ENCODE data around the gene POLR1F. TPM values are rescaled to one million over a fixed set of nuclear protein-coding genes. Genes with fewer than 3 reads are reported as not detected.
A peak's percentile ranks its signal among the peaks of the same experiment; 100 is the strongest.

Gene POLR1F, protein sequence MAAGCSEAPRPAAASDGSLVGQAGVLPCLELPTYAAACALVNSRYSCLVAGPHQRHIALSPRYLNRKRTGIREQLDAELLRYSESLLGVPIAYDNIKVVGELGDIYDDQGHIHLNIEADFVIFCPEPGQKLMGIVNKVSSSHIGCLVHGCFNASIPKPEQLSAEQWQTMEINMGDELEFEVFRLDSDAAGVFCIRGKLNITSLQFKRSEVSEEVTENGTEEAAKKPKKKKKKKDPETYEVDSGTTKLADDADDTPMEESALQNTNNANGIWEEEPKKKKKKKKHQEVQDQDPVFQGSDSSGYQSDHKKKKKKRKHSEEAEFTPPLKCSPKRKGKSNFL
- total RNA-seq (2011; cell fraction: chromatin; rRNA removed; ENCODE audit: low replicate concordance), result 5.0 and 15.5 TPM in 2 replicates
- total RNA-seq (2011; cell fraction: nucleolus; rRNA removed), result 4.3 and 5.4 TPM in 2 replicates
- total RNA-seq (2011; cell fraction: nucleoplasm; rRNA removed), result 7.3 and 10.8 TPM in 2 replicates
- total RNA-seq (2014; rRNA removed), result 25.2 and 25.6 TPM in 2 replicates
- 39.0 and 44.0 TPM in 2 replicates for total RNA-seq (2014; rRNA removed; fragmentation: Illumina TruSeq; extraction: Trizol)
- 35.3 and 39.1 TPM in 2 replicates for total RNA-seq (2015; rRNA removed; fragmentation: Illumina TruSeq; extraction: Trizol)
- total RNA-seq (2021), result 27.0 and 31.5 TPM in 2 replicates
- polyA plus RNA-seq (2011; rRNA removed), result 19.4 and 31.6 TPM in 2 replicates
- polyA plus RNA-seq (2011; cell fraction: cytosol; rRNA removed), result 7.3 and 12.8 TPM in 2 replicates
- polyA plus RNA-seq (2011; cell fraction: nucleus; rRNA removed), result 8.0 and 9.5 TPM in 2 replicates
- polyA plus RNA-seq (2012), result 12.7 and 18.9 TPM in 2 replicates
- 25.9 and 32.7 TPM in 2 replicates for polyA plus RNA-seq (2014; fragmentation: Illumina TruSeq; extraction: Trizol)
- polyA plus RNA-seq (2014; fragmentation: Nextera tagmentation; extraction: Ambion mirVana), result 10 to 100 TPM; 93.5 to 95.3 TPM
- polyA plus RNA-seq (2014; rRNA removed), result 17.5 and 18.4 TPM in 2 replicates
- polyA minus RNA-seq (2011; rRNA and poly(A)+ RNA removed), result 43.7 and 45.6 TPM in 2 replicates
- 12.3 and 16.8 TPM in 2 replicates for polyA minus RNA-seq (2011; cell fraction: cytosol; rRNA and poly(A)+ RNA removed)
- 12.4 and 14.1 TPM in 2 replicates for polyA minus RNA-seq (2011; cell fraction: nucleus; rRNA and poly(A)+ RNA removed)
- percentile 92 among the genes with signal in this experiment for Bru-seq, nascent RNA
- BruChase-seq, experiment 1, labeled RNA remaining after a 2-hour chase, result percentile 90 among the genes with signal in this experiment
- BruChase-seq, experiment 2, labeled RNA remaining after a 6-hour chase, result percentile 93 among the genes with signal in this experiment
- long read RNA-seq, experiment 1, transcript TWISTNB-201 (4 exons, 3,942 nt), result major isoform, 138 of 193 reads
- long read RNA-seq, experiment 1, transcript TWISTNB-202 (2 exons, 427 nt), result minor isoform, 24 of 193 reads
- long read RNA-seq, experiment 1, partial matches to known transcripts, result 10 of 193 reads
- long read RNA-seq, experiment 1, other reads (novel, unspliced or antisense), result 21 of 193 reads
- long read RNA-seq, experiment 2, partial matches to known transcripts, result 1 of 44 reads
- long read RNA-seq, experiment 2, other reads (novel, unspliced or antisense), result 39 of 44 reads
- long read RNA-seq, experiment 3, transcript TWISTNB-201 (4 exons, 3,942 nt), result major isoform, 27 of 30 reads
- long read RNA-seq, experiment 3, partial matches to known transcripts, result 0 of 30 reads
- long read RNA-seq, experiment 3, other reads (novel, unspliced or antisense), result 3 of 30 reads

DNA sequence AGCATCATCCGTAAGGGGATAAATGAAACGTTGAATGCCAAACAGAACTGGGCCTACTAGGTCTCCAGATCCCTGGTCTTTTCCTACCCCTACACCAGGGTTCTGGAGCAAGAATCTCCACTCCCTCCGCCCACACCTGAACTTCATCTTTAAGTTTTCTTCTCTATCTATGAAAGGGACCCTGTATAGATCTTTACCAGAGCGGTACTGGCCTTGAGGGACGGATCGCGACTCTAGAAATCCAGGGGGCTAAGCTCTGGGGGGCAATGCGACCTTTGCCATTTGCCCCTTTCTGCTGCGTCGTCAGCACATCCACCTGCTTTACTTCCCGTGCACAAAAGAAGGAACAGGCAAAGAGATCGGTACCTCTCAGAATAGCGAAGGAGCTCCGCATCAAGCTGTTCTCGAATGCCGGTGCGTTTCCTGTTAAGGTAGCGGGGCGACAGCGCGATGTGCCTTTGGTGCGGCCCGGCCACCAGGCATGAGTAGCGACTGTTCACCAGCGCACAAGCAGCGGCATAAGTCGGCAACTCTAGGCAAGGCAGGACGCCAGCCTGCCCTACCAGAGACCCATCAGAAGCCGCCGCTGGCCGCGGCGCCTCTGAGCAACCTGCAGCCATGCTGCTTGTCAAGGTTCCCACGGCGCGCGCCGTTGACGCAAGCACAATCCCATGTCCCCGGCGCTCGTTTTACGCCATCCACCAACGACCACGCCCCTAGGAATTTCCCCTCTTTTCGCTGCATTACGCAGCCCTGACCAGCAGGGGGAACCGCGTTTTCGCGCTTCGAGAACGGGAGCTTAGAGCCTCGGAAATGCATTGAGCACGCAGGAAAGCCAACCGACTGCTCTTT, at the start of gene POLR1F:
TSS of gene POLR1F (minus strand) at position 641 of the 852 bp plus-strand sequence. CDS start at position 620, 21 bp downstream.
- peak within 1 kb of the TSS; percentile 99 for H2AFZ ChIP-seq (ENCODE audit: low read depth, low read length)
- H3K9ac ChIP-seq (ENCODE audit: insufficient read depth in 1 of 2, low read depth in 2 of 2, low read length in 2 of 2), result peak within 1 kb of the TSS; percentile 73 to 98
- H3K4me3 ChIP-seq, result peak within 1 kb of the TSS; percentile 64
- H3K4me1 ChIP-seq (replicated peaks in 1 of 2; ENCODE audit: control insufficient read depth in 2 of 2, insufficient read depth in 2 of 2, low read length in 2 of 2), result peaks cover 0 to 18% of the 10 kb centered on the region in 2 experiments; a peak in 2 of 5 replicates
- peaks cover 52% of the 10 kb centered on the region for H3K79me2 ChIP-seq (ENCODE audit: control insufficient read depth, insufficient read depth, low read length)
- peak; percentile 85 to 96 (median 88) for DNase-seq (ENCODE audit: extremely low read depth in 1 of 4, low spot score in 3 of 4)
- no peaks in the 10 kb centered on the region; a peak in 1 of 5 replicates for H3K27me3 ChIP-seq (ENCODE audit: control insufficient read depth in 2 of 2, insufficient read depth in 2 of 2, low read length in 2 of 2)
- H4K20me1 ChIP-seq (replicated peaks; ENCODE audit: control insufficient read depth, insufficient read depth, low read length), result no peaks in the 10 kb centered on the region
- H3K36me3 ChIP-seq (ENCODE audit: control insufficient read depth, insufficient read depth, low read length), result peaks cover 14% of the 10 kb centered on the region; the same call in 1 of the 3 replicates
- ChIA-PET POLR2A (interaction anchor here (0.7 to 1.3 kb wide), 6 partner anchors 10 to 1611 kb away, joined by 3 to 7 read pairs (median 3); no protein-coding TSS in a partner anchor), CTCF (ENCODE audit: low intra/inter-chr PET ratio) (interaction anchor here (0.5 to 1.2 kb wide), 2 partner anchors 490 to 890 kb away, joined by 3 to 4 read pairs; no protein-coding TSS in a partner anchor)
- in situ Hi-C loops (cut with MboI) (no loop called here), intact Hi-C loops (cut with micrococcal nuclease) (loop anchor here (5.0 kb wide), 2 partner anchors 604 to 734 kb away; no protein-coding TSS in a partner anchor)
- FAIRE-seq, result peak; percentile 97
- peak within 1 kb of the TSS; percentile 89 for H3K4me2 ChIP-seq (ENCODE audit: insufficient read depth, low read length)
- no peaks in the 10 kb centered on the region for H3K9me1 ChIP-seq (ENCODE audit: control insufficient read depth, insufficient read depth, low read length)
- ATAC-seq, result peak; percentile 96
- peak within 1 kb of the TSS; percentile 60 for H3K27ac ChIP-seq (ENCODE audit: extremely low read depth, low read depth, low read length)
- H3K9me3 ChIP-seq (replicated peaks; ENCODE audit: control insufficient read depth, insufficient read depth, low read depth, low read length), result 0 out of 2 replicates have a peak, but pooled peaks cover 1% of the 10 kb centered on the region
- BruUV-seq (replicated peaks), result no TSS peak
- 2% methylated on average over 54 of the region's 56 CpGs for WGBS (ENCODE audit: insufficient coverage, low coverage, missing lambda C conversion rate)
- peak; percentile 53 for TF ChIP-seq SMAD1 (IDR thresholded peaks at IDR 0.05; ENCODE audit: low read depth, low read length, partially characterized antibody)
- peak; percentile 58; the same call in 1 of the 2 replicates for TF ChIP-seq FOXK1 (CRISPR knock-in tag; IDR thresholded peaks at IDR 0.05; ENCODE audit: borderline replicate concordance)
- no peak for TF ChIP-seq ETV6 (IDR thresholded peaks at IDR 0.05; ENCODE audit: borderline replicate concordance in 1 of 2, low read depth in 2 of 2, low read length in 1 of 2)
- no peak for TF ChIP-seq ETV6 (CRISPR knock-in tag; IDR thresholded peaks at IDR 0.05; ENCODE audit: borderline replicate concordance)
- TF ChIP-seq, protein P1, sequence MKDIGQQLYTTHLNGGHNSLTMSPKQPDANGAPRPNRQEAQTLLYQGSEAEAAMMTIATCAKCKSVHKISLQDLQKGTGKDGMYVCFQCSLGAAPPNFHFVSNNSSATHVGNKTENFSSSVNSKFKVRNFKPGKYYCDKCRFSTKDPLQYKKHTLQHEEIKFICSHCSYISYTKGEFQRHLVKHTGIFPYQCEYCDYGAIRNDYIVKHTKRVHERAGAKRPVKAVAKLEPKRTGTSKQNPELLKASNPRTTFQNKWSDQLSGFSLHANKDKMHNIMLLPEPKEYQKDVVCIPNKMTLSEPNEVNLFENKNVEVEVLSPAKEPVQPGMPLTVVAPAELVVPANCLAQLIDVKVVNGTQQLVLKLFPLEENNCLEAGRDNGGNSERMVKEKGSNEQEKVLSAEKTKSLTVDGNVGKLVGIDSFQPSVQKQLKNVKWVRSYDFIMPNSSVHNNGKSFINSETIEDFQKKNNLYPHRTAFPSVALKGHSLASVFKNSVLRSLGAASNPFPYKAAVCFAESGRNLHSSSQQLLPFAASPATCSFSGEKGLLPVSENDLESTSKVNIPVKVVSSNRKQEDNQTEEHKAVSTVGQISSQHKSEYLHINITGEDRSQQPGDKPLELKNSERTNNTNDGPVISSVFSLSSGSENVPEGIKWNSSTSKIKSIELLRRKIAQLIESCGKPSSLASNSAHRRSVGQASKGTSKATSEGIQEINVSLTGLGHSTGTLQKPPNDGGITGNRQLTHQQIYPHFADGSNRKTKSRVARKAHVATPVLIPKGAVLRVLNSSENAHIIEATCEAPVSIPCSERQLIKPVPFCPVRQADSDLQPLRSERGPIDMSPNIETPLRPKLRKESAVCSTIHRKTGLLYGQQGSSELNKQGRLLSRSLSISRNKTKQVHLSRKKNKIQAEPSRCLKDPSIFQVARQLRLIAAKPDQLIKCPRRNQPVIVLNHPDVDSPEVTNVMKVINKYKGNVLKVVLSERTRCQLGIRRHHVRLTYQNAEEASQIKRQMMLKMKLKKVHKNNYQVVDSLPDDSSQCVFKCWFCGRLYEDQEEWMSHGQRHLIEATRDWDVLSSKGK (CRISPR knock-in tag; IDR thresholded peaks at IDR 0.05), result no peak
- TF ChIP-seq ZNF24 (IDR thresholded peaks at IDR 0.05), result peak; percentile 10; the same call in 1 of the 2 replicates
- TF ChIP-seq ELF2 (CRISPR knock-in tag; IDR thresholded peaks at IDR 0.05), result 0 out of 2 replicates have a peak, but pooled peaks have one; percentile 23
- peak; percentile 75 for TF ChIP-seq TAF9B (IDR thresholded peaks at IDR 0.05; ENCODE audit: partially characterized antibody)
- no peak for TF ChIP-seq HIVEP1 (CRISPR knock-in tag; IDR thresholded peaks at IDR 0.05)

All from K562 (cell line).